Aortic smooth muscle cell (primary cell): ENCODE measurements around the gene NEU4. TPM values are rescaled to one million over a fixed set of nuclear protein-coding genes. Genes with fewer than 3 reads are reported as not detected.

ENCODE experiments used
- total RNA-seq: library from RNA; depleted of rRNA; stranded (reverse); fragments of >200 nt; gene quantifications from 2 replicates; pipeline ENCODE4 v1.2.3, GENCODE V29; 2014

Gene NEU4, protein sequence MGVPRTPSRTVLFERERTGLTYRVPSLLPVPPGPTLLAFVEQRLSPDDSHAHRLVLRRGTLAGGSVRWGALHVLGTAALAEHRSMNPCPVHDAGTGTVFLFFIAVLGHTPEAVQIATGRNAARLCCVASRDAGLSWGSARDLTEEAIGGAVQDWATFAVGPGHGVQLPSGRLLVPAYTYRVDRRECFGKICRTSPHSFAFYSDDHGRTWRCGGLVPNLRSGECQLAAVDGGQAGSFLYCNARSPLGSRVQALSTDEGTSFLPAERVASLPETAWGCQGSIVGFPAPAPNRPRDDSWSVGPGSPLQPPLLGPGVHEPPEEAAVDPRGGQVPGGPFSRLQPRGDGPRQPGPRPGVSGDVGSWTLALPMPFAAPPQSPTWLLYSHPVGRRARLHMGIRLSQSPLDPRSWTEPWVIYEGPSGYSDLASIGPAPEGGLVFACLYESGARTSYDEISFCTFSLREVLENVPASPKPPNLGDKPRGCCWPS
- total RNA-seq, result not detected in 2 replicates

DNA sequence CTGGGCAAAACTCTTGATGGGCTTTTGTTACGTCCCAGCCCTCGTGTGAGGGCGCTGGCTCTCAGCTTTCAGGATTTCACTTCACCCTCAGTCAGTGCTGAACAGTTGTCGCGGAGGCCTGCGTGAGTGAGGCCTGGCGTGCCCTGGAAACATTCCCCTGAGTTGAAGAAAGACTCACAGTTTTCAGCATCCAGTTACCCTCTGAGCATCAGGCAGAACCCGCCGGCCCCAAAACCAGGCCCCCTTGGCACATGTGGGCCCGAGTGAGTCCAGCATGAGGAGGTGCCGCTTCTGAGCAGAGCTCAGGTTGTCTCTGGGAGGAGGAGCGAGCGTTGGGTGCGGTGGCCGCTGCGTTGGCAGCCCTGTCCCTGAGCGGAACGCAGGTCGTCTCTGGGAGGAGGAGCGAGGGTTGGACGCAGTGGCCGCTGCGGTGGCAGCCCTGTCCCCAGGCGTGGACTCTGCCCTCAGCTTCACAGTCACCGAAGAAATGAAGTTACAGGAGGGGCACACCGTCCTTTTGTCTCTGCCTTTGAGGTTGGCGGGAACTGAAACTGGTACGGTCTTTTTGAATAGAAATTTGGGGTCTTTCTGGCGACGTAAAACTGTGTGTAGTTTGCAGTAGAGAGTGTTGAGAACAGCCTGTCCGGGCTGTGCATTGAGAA lies at the start of gene NEU4:
TSS of gene NEU4 (plus strand) at position 473 of the 662 bp plus-strand sequence. CDS start 5,292 bp downstream, outside the sequence.

DNA sequence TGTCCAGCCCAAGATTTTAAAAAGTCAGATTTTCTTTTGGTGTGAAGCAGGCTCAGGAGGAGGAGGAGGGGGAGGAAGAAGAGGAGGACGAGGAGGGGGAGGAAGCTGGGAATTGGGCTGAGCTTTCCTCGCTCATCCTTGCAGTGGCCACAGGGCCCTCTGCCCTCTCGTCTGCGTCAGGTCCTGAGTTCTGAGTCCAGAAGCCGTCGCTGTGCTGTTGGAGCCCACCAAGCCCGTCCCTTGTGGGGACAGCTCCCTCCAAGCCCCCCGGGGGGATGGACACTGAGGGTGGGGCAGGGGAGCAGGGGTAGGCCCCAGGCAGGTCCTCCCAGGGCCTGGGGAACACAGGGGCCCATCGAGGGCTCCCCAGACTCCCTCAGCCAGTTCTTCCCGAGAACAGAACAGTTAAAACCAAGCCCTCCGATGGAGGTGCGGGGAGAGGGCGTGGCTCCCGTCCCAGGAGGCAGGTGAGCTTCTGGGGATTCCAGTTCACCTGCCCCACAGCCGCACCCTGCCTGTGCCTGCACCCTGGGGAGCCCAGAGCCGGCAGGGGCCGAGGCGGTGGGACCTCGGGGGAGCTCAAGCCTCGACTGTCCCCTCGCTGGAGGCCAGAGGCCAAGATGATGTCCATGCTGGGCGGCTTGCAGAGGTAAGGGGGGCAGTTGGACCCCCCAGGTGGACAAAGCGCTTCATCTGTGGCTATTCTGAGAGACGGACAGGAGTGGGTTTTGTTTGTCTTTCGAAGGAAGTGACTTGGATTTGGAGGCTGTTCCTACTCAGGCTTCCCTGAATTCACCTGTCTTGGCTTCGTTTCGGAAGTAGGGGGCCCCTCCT lies 32.4 kb upstream of the NEU4 start, which contains the start of gene GAL3ST2:
TSS of gene GAL3ST2 (plus strand) at position 487 of the 834 bp plus-strand sequence. CDS start at position 621, 134 bp downstream.

DNA sequence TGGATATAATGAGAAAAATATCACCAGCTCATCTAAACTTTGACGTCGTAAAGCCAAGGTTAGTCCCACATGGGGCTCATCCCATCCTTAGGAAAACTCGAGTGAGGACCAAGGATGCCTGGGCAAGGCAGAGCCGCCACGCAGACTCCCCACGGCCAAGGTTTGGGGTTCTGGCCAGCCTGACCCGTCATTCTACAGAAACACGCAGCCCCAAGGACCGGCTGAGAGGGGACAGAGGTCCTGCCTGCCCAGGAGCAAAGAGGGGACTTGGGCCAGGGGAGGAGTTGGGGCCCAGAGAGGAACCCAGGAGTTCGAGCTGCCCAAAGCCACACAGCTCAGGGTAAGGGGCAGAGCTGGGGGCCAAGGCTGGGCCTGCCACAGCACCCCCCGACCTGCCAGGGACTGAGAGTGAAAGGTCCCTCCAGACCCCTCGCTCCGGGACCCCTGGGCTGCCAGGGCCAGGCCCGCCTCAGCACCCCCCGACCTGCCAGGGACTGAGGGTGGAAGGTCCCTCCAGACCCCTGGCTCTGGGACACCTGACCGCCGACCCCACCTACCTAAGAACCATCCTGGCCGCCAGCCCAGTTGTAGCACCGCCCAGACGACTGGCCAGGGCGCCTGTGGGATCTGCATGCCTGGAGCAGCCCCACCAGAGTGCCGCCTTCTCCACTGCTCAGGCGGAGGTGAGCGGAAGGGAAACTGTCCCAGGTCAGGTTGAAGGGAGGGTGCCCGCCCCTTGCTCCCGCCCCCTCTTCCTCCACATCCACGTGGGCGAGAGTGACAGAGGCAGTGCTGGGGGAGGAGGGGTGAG lies 49.4 kb downstream of the NEU4 start, which contains the start of gene PDCD1:
TSS of gene PDCD1 (minus strand) at position 689 of the 811 bp plus-strand sequence. CDS start at position 633, 56 bp downstream.

Other genes starting within 250 kb of the NEU4 start
- 32.8 and 42.8 TPM in 2 replicates for gene THAP4, start 172.0 kb upstream of the NEU4 start, total RNA-seq
- 51.9 and 60.7 TPM in 2 replicates for gene ATG4B, start 171.5 kb upstream of the NEU4 start, total RNA-seq
- gene DTYMK, start 122.4 kb upstream of the NEU4 start, total RNA-seq, result 24.1 and 30.9 TPM in 2 replicates
- 16.7 and 26.3 TPM in 2 replicates for gene ING5, start 107.2 kb upstream of the NEU4 start, total RNA-seq
- gene D2HGDH, start 74.6 kb upstream of the NEU4 start, total RNA-seq, result 11.1 and 11.3 TPM in 2 replicates
- not detected in 2 replicates for gene GAL3ST2, start 32.4 kb upstream of the NEU4 start, total RNA-seq
- gene PDCD1, start 49.7 kb downstream of the NEU4 start, total RNA-seq, result not detected in 2 replicates
- not detected in 2 replicates for gene RTP5, start 60.5 kb downstream of the NEU4 start, total RNA-seq